Measurements from ENCODE around the gene ZNF862. TPM values are rescaled to one million over a fixed set of nuclear protein-coding genes. Genes with fewer than 3 reads are reported as not detected.

The ZNF862 gene
- total and polyA plus RNA-seq, 2 of the 13 experiments (the other 11 are each of a cell fraction or from before 2014, with no cell fraction given) = 0.89 to 2.0 TPM

DNA sequence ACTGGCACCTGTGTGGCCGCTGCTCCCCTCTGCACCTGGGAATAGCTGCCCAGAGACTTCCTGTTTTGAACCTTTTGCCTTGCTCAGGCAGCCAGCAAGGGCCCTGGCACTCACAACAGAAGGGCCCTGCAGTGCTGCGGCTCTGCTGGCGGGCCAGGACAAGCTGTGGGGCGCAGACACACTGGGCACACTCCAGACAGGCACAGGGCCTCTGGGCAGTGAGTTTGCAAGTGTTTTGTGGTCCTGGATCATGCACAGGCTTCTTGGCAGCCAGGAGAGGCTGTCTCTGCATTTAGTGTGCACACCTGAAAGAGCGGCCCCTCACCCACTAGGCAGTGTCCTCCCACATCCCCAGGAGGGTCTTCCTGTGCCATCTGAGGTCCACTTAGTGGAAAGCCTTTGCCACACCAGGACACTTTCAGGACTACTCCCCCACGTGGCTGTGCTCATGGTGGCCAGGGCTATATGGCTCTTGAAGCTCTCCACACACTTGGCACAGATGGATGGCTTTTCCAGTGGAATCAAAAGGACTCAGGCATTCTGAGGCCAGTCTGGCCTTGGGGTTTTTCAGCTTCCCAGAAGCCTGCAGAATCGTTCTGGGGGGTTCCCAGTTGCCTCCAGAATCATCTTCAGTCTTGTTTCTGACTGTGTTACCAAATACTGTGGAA, 30.6 kb downstream of the ZNF862 start (continued):
- TF ChIP-seq, protein P1, sequence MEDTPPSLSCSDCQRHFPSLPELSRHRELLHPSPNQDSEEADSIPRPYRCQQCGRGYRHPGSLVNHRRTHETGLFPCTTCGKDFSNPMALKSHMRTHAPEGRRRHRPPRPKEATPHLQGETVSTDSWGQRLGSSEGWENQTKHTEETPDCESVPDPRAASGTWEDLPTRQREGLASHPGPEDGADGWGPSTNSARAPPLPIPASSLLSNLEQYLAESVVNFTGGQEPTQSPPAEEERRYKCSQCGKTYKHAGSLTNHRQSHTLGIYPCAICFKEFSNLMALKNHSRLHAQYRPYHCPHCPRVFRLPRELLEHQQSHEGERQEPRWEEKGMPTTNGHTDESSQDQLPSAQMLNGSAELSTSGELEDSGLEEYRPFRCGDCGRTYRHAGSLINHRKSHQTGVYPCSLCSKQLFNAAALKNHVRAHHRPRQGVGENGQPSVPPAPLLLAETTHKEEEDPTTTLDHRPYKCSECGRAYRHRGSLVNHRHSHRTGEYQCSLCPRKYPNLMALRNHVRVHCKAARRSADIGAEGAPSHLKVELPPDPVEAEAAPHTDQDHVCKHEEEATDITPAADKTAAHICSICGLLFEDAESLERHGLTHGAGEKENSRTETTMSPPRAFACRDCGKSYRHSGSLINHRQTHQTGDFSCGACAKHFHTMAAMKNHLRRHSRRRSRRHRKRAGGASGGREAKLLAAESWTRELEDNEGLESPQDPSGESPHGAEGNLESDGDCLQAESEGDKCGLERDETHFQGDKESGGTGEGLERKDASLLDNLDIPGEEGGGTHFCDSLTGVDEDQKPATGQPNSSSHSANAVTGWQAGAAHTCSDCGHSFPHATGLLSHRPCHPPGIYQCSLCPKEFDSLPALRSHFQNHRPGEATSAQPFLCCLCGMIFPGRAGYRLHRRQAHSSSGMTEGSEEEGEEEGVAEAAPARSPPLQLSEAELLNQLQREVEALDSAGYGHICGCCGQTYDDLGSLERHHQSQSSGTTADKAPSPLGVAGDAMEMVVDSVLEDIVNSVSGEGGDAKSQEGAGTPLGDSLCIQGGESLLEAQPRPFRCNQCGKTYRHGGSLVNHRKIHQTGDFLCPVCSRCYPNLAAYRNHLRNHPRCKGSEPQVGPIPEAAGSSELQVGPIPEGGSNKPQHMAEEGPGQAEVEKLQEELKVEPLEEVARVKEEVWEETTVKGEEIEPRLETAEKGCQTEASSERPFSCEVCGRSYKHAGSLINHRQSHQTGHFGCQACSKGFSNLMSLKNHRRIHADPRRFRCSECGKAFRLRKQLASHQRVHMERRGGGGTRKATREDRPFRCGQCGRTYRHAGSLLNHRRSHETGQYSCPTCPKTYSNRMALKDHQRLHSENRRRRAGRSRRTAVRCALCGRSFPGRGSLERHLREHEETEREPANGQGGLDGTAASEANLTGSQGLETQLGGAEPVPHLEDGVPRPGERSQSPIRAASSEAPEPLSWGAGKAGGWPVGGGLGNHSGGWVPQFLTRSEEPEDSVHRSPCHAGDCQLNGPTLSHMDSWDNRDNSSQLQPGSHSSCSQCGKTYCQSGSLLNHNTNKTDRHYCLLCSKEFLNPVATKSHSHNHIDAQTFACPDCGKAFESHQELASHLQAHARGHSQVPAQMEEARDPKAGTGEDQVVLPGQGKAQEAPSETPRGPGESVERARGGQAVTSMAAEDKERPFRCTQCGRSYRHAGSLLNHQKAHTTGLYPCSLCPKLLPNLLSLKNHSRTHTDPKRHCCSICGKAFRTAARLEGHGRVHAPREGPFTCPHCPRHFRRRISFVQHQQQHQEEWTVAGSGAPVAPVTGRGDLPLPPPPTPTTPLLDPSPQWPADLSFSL (CRISPR knock-in tag; IDR thresholded peaks at IDR 0.05) = no peak
- TF ChIP-seq, protein P2, sequence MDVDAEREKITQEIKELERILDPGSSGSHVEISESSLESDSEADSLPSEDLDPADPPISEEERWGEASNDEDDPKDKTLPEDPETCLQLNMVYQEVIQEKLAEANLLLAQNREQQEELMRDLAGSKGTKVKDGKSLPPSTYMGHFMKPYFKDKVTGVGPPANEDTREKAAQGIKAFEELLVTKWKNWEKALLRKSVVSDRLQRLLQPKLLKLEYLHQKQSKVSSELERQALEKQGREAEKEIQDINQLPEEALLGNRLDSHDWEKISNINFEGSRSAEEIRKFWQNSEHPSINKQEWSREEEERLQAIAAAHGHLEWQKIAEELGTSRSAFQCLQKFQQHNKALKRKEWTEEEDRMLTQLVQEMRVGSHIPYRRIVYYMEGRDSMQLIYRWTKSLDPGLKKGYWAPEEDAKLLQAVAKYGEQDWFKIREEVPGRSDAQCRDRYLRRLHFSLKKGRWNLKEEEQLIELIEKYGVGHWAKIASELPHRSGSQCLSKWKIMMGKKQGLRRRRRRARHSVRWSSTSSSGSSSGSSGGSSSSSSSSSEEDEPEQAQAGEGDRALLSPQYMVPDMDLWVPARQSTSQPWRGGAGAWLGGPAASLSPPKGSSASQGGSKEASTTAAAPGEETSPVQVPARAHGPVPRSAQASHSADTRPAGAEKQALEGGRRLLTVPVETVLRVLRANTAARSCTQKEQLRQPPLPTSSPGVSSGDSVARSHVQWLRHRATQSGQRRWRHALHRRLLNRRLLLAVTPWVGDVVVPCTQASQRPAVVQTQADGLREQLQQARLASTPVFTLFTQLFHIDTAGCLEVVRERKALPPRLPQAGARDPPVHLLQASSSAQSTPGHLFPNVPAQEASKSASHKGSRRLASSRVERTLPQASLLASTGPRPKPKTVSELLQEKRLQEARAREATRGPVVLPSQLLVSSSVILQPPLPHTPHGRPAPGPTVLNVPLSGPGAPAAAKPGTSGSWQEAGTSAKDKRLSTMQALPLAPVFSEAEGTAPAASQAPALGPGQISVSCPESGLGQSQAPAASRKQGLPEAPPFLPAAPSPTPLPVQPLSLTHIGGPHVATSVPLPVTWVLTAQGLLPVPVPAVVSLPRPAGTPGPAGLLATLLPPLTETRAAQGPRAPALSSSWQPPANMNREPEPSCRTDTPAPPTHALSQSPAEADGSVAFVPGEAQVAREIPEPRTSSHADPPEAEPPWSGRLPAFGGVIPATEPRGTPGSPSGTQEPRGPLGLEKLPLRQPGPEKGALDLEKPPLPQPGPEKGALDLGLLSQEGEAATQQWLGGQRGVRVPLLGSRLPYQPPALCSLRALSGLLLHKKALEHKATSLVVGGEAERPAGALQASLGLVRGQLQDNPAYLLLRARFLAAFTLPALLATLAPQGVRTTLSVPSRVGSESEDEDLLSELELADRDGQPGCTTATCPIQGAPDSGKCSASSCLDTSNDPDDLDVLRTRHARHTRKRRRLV (CRISPR knock-in tag; IDR thresholded peaks at IDR 0.05) = no peak
- TF ChIP-seq HMG20B (CRISPR knock-in tag; conservative IDR thresholded peaks at IDR 0.05) (no peak), NFE2L1 (CRISPR knock-in tag; IDR thresholded peaks at IDR 0.05; ENCODE audit: borderline replicate concordance) (no peak), NRL (CRISPR knock-in tag; IDR thresholded peaks at IDR 0.05; ENCODE audit: borderline replicate concordance) (no peak), KLF6 (CRISPR knock-in tag; IDR thresholded peaks at IDR 0.05) (no peak), CEBPG (CRISPR knock-in tag; IDR thresholded peaks at IDR 0.05) (no peak), HOMEZ (CRISPR knock-in tag; IDR thresholded peaks at IDR 0.05; ENCODE audit: low read depth) (no peak)
- TF ChIP-seq, protein P3, sequence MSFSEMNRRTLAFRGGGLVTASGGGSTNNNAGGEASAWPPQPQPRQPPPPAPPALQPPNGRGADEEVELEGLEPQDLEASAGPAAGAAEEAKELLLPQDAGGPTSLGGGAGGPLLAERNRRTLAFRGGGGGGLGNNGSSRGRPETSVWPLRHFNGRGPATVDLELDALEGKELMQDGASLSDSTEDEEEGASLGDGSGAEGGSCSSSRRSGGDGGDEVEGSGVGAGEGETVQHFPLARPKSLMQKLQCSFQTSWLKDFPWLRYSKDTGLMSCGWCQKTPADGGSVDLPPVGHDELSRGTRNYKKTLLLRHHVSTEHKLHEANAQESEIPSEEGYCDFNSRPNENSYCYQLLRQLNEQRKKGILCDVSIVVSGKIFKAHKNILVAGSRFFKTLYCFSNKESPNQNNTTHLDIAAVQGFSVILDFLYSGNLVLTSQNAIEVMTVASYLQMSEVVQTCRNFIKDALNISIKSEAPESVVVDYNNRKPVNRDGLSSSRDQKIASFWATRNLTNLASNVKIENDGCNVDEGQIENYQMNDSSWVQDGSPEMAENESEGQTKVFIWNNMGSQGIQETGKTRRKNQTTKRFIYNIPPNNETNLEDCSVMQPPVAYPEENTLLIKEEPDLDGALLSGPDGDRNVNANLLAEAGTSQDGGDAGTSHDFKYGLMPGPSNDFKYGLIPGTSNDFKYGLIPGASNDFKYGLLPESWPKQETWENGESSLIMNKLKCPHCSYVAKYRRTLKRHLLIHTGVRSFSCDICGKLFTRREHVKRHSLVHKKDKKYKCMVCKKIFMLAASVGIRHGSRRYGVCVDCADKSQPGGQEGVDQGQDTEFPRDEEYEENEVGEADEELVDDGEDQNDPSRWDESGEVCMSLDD (CRISPR knock-in tag; IDR thresholded peaks at IDR 0.05; ENCODE audit: borderline replicate concordance) = no peak
- TF ChIP-seq, protein P4, sequence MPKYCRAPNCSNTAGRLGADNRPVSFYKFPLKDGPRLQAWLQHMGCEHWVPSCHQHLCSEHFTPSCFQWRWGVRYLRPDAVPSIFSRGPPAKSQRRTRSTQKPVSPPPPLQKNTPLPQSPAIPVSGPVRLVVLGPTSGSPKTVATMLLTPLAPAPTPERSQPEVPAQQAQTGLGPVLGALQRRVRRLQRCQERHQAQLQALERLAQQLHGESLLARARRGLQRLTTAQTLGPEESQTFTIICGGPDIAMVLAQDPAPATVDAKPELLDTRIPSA (CRISPR knock-in tag; IDR thresholded peaks at IDR 0.05; ENCODE audit: borderline replicate concordance) = no peak
